Mesendoderm (in vitro differentiated cells): ENCODE data around the gene OR6S1.
"Not testable (repeated sequence)": the region's sequence is repeated elsewhere in the genome, so short reads cannot be mapped to it uniquely, and the experiment has no call there.

Source experiments
- DNase-seq: peaks from one replicate; pipeline ENCODE4 v3.0.0; 2013
- H2AK5ac ChIP-seq: 2 replicates; pipeline ENCODE4 v1.6.1; 2013; ENCODE audit warnings: low read length, inconsistent platforms
- H2BK120ac ChIP-seq: 2 replicates; pipeline ENCODE4 v1.6.1; 2013; ENCODE audit warnings: low read depth, mild to moderate bottlenecking, low read length, moderate library complexity, mixed read lengths
- H2BK15ac ChIP-seq: replicated peaks from 2 replicates; pipeline ENCODE4 v1.6.1; 2013; ENCODE audit warnings: low read depth, mild to moderate bottlenecking, moderate library complexity
- H2BK5ac ChIP-seq: 2 replicates; pipeline ENCODE4 v1.6.1; 2013; ENCODE audit warnings: low read length, inconsistent platforms
- H3K18ac ChIP-seq: 2 replicates; pipeline ENCODE4 v1.6.1; 2013; ENCODE audit warnings: mild to moderate bottlenecking, low read length, mixed read lengths
- H3K23ac ChIP-seq: one replicate; pipeline ENCODE4 v1.6.1; 2013; ENCODE audit warnings: low read length
- H3K27ac ChIP-seq: 2 replicates; pipeline ENCODE4 v1.5.1; 2013; ENCODE audit warnings: low read depth, mild to moderate bottlenecking, inconsistent platforms, low read length, moderate library complexity
- H3K27me3 ChIP-seq: 2 replicates; pipeline ENCODE4 v1.6.1; 2013; ENCODE audit warnings: low read length, control low read depth, mild to moderate bottlenecking, inconsistent platforms; ENCODE audit not compliant: insufficient read depth, poor library complexity
- H3K36me3 ChIP-seq: 2 replicates; pipeline ENCODE4 v1.6.1; 2013; ENCODE audit warnings: low read length, inconsistent platforms; ENCODE audit not compliant: control insufficient read depth, insufficient read depth
- H3K4ac ChIP-seq: one replicate; pipeline ENCODE4 v1.6.1; 2013; ENCODE audit warnings: low read depth, mild to moderate bottlenecking, low read length, moderate library complexity
- H3K4me1 ChIP-seq: 2 replicates; pipeline ENCODE4 v1.6.1; 2013; ENCODE audit warnings: low read depth, low read length, inconsistent platforms; ENCODE audit not compliant: control insufficient read depth
- H3K4me2 ChIP-seq: 2 replicates; pipeline ENCODE4 v1.6.1; 2013; ENCODE audit warnings: low read length
- H3K4me3 ChIP-seq: 2 replicates; pipeline ENCODE4 v1.5.1; 2013; ENCODE audit warnings: mild to moderate bottlenecking, low read length
- H3K56ac ChIP-seq: one replicate; pipeline ENCODE4 v1.6.1; 2013; ENCODE audit warnings: low read length
- H3K79me1 ChIP-seq: 2 replicates; pipeline ENCODE4 v1.6.1; 2013; ENCODE audit warnings: low read length, inconsistent platforms
- H3K79me2 ChIP-seq: 2 replicates; pipeline ENCODE4 v1.6.1; 2013; ENCODE audit warnings: mild to moderate bottlenecking, low read length; ENCODE audit not compliant: control insufficient read depth, insufficient read depth
- H3K9ac ChIP-seq: 2 replicates; pipeline ENCODE4 v1.6.1; 2013; ENCODE audit warnings: low read length, inconsistent platforms
- H4K5ac ChIP-seq: one replicate; pipeline ENCODE4 v1.6.1; 2013; ENCODE audit warnings: low read length
- H4K8ac ChIP-seq: one replicate; pipeline ENCODE4 v1.6.1; 2013; ENCODE audit warnings: low read depth, mild to moderate bottlenecking, control low read depth, low read length, moderate library complexity
- WGBS: extraction: QIAGEN DNeasy Blood & Tissue Kit; methylation state at CpG from one replicate; pipeline ENCODE4 v1.1.7; 2013; ENCODE audit warnings: low lambda C conversion rate, missing lambda C conversion rate; ENCODE audit not compliant: insufficient coverage; ENCODE audit errors: extremely low coverage; 5-methylcytosine and 5-hydroxymethylcytosine counted together

OR6S1 gene

DNA sequence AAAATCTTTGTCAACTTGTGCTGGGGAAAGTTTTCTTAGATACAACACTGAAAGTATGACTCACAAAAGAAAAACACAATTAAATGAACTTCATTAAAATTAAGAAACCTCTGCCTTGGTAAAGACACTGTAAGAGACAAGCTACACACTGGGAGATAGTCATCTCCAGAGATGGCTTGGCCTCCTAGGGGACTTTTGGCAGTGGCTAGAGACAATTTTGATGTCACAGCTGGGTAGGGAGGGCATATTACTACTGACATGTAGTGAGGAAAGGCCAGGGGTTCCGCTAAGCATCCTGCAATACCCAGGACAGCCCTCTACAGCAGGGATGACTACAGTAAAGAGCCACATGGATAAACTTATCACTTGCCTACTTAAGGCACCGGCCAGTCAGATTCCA is 34.2 kb upstream of the OR6S1 start:
- no peak overlapping the region for H3K4ac ChIP-seq
- no peak overlapping the region for H2BK5ac ChIP-seq
- H3K9ac ChIP-seq = no peak overlapping the region
- no peak overlapping the region for H4K5ac ChIP-seq
- H3K79me2 ChIP-seq = no peaks in the 10 kb centered on the region
- H2BK120ac ChIP-seq = no peak overlapping the region
- H2AK5ac ChIP-seq = no peak overlapping the region
- no peak overlapping the region for H3K23ac ChIP-seq
- H3K36me3 ChIP-seq = no peaks in the 10 kb centered on the region
- H3K56ac ChIP-seq = no peak overlapping the region
- no peaks in the 10 kb centered on the region for H3K27me3 ChIP-seq
- no peak overlapping the region for H3K4me3 ChIP-seq
- DNase-seq = no peak
- no peak overlapping the region for H3K18ac ChIP-seq
- H2BK15ac ChIP-seq = no peak overlapping the region
- H3K79me1 ChIP-seq = no peaks in the 10 kb centered on the region
- WGBS = no CpG with 5 or more reads among the region's 2 CpGs
- H3K4me1 ChIP-seq = peaks cover 4% of the 10 kb centered on the region
- no peak overlapping the region for H3K27ac ChIP-seq
- H4K8ac ChIP-seq = no peak overlapping the region
- no peak overlapping the region for H3K4me2 ChIP-seq

DNA sequence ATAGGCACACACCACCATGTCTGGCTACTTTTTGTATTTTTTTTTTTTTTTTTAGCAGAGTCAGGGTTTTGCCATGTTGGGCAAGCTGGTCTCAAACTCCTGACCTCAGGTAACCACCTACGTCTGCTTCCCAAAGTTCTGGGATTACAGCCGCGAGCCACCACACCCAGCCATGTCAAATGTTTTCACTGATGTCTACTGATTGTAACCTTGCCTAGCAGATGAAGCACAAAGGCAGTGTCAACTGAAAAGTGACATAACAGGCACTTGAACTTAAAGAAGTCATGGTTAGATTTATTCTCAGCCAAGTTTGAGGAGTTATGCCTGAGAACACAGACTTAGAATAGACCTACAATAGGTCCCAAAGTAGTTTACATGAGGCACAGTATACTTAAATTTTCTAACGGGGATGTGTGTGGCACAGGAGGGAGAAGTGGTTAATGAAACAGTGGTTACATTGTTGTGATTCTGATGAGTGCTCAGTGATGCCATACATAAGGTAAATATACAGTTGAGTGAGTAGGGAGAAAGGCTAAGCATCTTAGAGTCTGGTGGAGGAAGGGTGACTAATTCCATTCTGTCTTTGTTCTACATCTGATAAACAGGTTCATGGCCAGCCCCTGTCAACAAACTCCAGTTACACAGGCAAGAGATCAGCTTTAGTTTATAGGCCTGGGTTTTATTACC is 30.2 kb upstream of the OR6S1 start:
- no peak overlapping the region for H3K4me3 ChIP-seq
- no peak overlapping the region for H2AK5ac ChIP-seq
- no peak overlapping the region for H2BK5ac ChIP-seq
- no peak overlapping the region for H2BK120ac ChIP-seq
- WGBS = no CpG with 5 or more reads among the region's 4 CpGs
- no peak overlapping the region for H3K18ac ChIP-seq
- no peak overlapping the region for H4K5ac ChIP-seq
- no peak for DNase-seq
- H3K27me3 ChIP-seq = no peaks in the 10 kb centered on the region
- H2BK15ac ChIP-seq = no peak overlapping the region
- no peak overlapping the region for H3K9ac ChIP-seq
- H3K4me1 ChIP-seq = no peaks in the 10 kb centered on the region
- no peak overlapping the region for H3K4me2 ChIP-seq
- H4K8ac ChIP-seq = no peak overlapping the region
- H3K79me1 ChIP-seq = no peaks in the 10 kb centered on the region
- H3K23ac ChIP-seq = no peak overlapping the region
- H3K27ac ChIP-seq = no peak overlapping the region
- no peaks in the 10 kb centered on the region for H3K36me3 ChIP-seq
- no peak overlapping the region for H3K4ac ChIP-seq
- H3K79me2 ChIP-seq = no peaks in the 10 kb centered on the region
- no peak overlapping the region for H3K56ac ChIP-seq

GRCh38 chr14:20668969-20669368 is 27.5 kb upstream of the OR6S1 start:
- no peak overlapping the region for H3K4me2 ChIP-seq
- no peak overlapping the region for H3K56ac ChIP-seq
- no peaks in the 10 kb centered on the region for H3K79me1 ChIP-seq
- no peak overlapping the region for H4K5ac ChIP-seq
- no peak for DNase-seq
- H3K4me1 ChIP-seq = no peaks in the 10 kb centered on the region
- WGBS = no CpG with 5 or more reads among the region's 2 CpGs
- no peaks in the 10 kb centered on the region for H3K27me3 ChIP-seq
- H3K4ac ChIP-seq = no peak overlapping the region
- H2BK120ac ChIP-seq = no peak overlapping the region
- H2BK5ac ChIP-seq = no peak overlapping the region
- H3K23ac ChIP-seq = no peak overlapping the region
- no peak overlapping the region for H4K8ac ChIP-seq
- H3K18ac ChIP-seq = no peak overlapping the region
- H3K9ac ChIP-seq = no peak overlapping the region
- H3K27ac ChIP-seq = no peak overlapping the region
- H2AK5ac ChIP-seq = no peak overlapping the region
- no peak overlapping the region for H3K4me3 ChIP-seq
- no peaks in the 10 kb centered on the region for H3K36me3 ChIP-seq
- no peaks in the 10 kb centered on the region for H3K79me2 ChIP-seq
- no peak overlapping the region for H2BK15ac ChIP-seq

DNA sequence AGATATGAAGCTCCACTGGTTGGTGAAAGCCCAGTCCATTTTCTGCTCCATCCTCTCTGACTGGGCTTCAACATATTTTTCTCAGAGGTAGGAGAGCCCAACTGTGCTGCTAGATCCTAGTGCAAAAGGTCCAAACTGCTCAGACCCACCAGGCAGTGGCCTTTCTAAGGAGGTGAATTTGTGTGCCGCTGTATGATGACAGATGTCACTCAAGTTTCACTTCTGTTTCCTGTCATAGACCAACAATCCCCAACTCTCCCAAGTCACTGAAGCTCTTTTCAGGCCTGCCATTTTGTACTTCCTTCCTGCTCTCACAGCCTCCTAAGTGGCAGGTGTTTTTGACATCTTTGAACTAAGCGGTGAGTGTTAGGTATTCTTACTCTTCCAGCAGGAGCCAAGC is 26.5 kb upstream of the OR6S1 start:
- Histone ChIP-seq H2BK5ac (no peak overlapping the region), H3K36me3 (no peaks in the 10 kb centered on the region), H3K79me1 (no peaks in the 10 kb centered on the region), H3K56ac (no peak overlapping the region), H3K4me3 (no peak overlapping the region), H2AK5ac (no peak overlapping the region), H3K4me1 (no peaks in the 10 kb centered on the region), H3K27me3 (no peaks in the 10 kb centered on the region), H3K79me2 (no peaks in the 10 kb centered on the region), H3K4me2 (no peak overlapping the region), H3K23ac (no peak overlapping the region), H2BK120ac (no peak overlapping the region), H2BK15ac (no peak overlapping the region), H4K8ac (no peak overlapping the region), H3K9ac (no peak overlapping the region), H4K5ac (no peak overlapping the region), H3K18ac (no peak overlapping the region), H3K27ac (no peak overlapping the region), H3K4ac (no peak overlapping the region)
- no peak for DNase-seq
- WGBS = no CpG with 5 or more reads among the region's 2 CpGs

DNA sequence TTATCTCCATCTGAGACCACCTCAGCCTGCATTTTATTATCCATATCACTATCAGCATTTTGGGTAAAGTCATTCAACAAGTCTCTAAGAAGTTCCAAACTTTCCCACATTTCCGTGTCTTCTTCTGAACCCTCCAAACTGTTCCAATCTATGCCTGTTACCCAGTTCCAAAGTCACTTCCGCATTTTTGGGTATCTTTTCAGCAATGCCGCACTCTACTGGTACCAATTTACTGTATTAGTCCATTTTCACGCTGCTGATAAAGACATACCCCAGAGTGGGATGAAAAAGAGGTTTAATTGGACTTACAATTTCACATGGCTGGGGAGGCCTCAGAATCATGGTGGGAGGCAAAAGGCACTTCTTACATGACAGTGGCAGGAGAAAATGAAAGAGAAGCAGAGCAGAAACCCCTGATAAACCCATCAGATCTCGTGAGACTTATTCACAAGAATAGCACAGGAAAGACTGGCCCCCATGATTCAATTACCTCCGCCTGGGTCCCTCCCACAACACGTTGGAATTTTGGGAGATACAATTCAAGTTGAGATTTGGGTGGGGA is 25.0 kb upstream of the OR6S1 start:
- not testable (repeated sequence) for H3K4me1 ChIP-seq, H3K18ac ChIP-seq, H3K4me2 ChIP-seq, H3K27me3 ChIP-seq, H3K4ac ChIP-seq, H2BK5ac ChIP-seq, H2BK15ac ChIP-seq, H4K5ac ChIP-seq, H2BK120ac ChIP-seq, H3K79me1 ChIP-seq, H3K9ac ChIP-seq, H4K8ac ChIP-seq, H3K27ac ChIP-seq, H3K23ac ChIP-seq, H2AK5ac ChIP-seq, H3K36me3 ChIP-seq, H3K4me3 ChIP-seq, H3K79me2 ChIP-seq, DNase-seq, H3K56ac ChIP-seq
- WGBS = no CpG with 5 or more reads among the region's 7 CpGs
